SK-N-SH (cell line): ENCODE results near the gene ARFGAP1. TPM values are rescaled to one million over a fixed set of nuclear protein-coding genes. Genes with fewer than 3 reads are reported as not detected.

ENCODE experiments used
- CTCF ChIA-PET: fragments of 300-600, 350-600 bp; formaldehyde crosslinking; extraction: SDS; loops from one replicate; lab custom pipeline; 2021; lab: Yijun Ruan, JAX
- POLR2A ChIA-PET: fragments of 350-600 bp; sonication (Branson Sonifier 250); formaldehyde crosslinking; extraction: SDS; loops from one replicate; lab custom pipeline; 2020; ENCODE audit warnings: antibody characterized with exemption, inconsistent platforms; lab: Yijun Ruan, JAX
- DNase-seq: peaks from one replicate; pipeline ENCODE4 v3.0.0; 2012
- H2AFZ ChIP-seq: fragments of 200-600 bp; sonication (generic); 2 replicates; pipeline ENCODE4 v1.8.1; 2016; ENCODE audit warnings: antibody characterized with exemption, mild to moderate bottlenecking, low read depth
- H3F3A ChIP-seq: fragments of 200-600 bp; sonication (generic); replicated peaks from 2 replicates; pipeline ENCODE3; 2016; ENCODE audit warnings: antibody characterized with exemption, mild to moderate bottlenecking; ENCODE audit not compliant: insufficient read depth
- H3K27ac ChIP-seq, 2 experiments: fragments of 200-500 bp in 1 of 2; fragments of 200-600 bp in 1 of 2; sonication (Bioruptor generic) in 1 of 2; sonication (generic), shearing (Covaris generic) in 1 of 2; 2 replicates each; pipeline versions ENCODE4 v1.5.1 to v1.6.1; 2014 to 2016; ENCODE audit warnings: low read depth in 2 of 2, inconsistent platforms in 1 of 2, low read length in 1 of 2, mild to moderate bottlenecking in 1 of 2, mixed read lengths in 1 of 2
- H3K27me3 ChIP-seq: fragments of 200-600 bp; sonication (generic), shearing (Covaris generic); 2 replicates; pipeline ENCODE4 v1.6.1; 2016; ENCODE audit warnings: mixed run types; ENCODE audit not compliant: insufficient read depth
- H3K36me3 ChIP-seq, 2 experiments: fragments of 200-500 bp in 1 of 2; fragments of 200-600 bp in 1 of 2; sonication (Bioruptor generic) in 1 of 2; sonication (generic) in 1 of 2; replicated peaks in 1 of 2; 2 replicates each; pipeline versions ENCODE3 to v1.5.1; 2014 to 2016; ENCODE audit warnings: low read length in 1 of 2, mild to moderate bottlenecking in 1 of 2; ENCODE audit not compliant: insufficient read depth in 2 of 2, control insufficient read depth in 1 of 2
- H3K4me1 ChIP-seq, 2 experiments: fragments of 200-500 bp in 1 of 2; fragments of 200-600 bp in 1 of 2; sonication (Bioruptor generic) in 1 of 2; sonication (generic), shearing (Covaris generic) in 1 of 2; 2 replicates each; pipeline versions ENCODE4 v1.5.1 to v1.6.1; 2014 to 2016; ENCODE audit warnings: low read depth in 1 of 2, low read length in 1 of 2, mixed run types in 1 of 2; ENCODE audit not compliant: insufficient read depth in 2 of 2, control insufficient read depth in 1 of 2
- H3K4me2 ChIP-seq: fragments of 200-600 bp; sonication (generic), shearing (Covaris generic); 2 replicates; pipeline ENCODE4 v1.6.1; 2017; ENCODE audit warnings: mixed run types
- H3K4me3 ChIP-seq, 2 experiments: fragments of 200-500 bp in 1 of 2; fragments of 200-600 bp in 1 of 2; sonication (Bioruptor generic) in 1 of 2; sonication (generic), shearing (Covaris generic) in 1 of 2; 2 replicates each; pipeline versions ENCODE4 v1.5.1 to v1.8.1; 2014 to 2016; ENCODE audit warnings: low read depth in 2 of 2, inconsistent platforms in 1 of 2, low read length in 1 of 2, mild to moderate bottlenecking in 1 of 2, mixed read lengths in 1 of 2, moderate library complexity in 1 of 2
- H3K79me2 ChIP-seq: fragments of 200-600 bp; sonication (generic); 2 replicates; pipeline ENCODE4 v1.8.1; 2017; ENCODE audit warnings: mild to moderate bottlenecking; ENCODE audit not compliant: insufficient read depth
- H3K9ac ChIP-seq: fragments of 200-600 bp; sonication (generic); 2 replicates; pipeline ENCODE4 v1.6.1; 2017; ENCODE audit warnings: mixed run types
- H3K9me2 ChIP-seq: fragments of 200-600 bp; sonication (generic); 2 replicates; pipeline ENCODE4 v1.6.1; 2017; ENCODE audit warnings: mixed run types
- H3K9me3 ChIP-seq: fragments of 200-600 bp; sonication (generic); 2 replicates; pipeline ENCODE4 v1.6.1; 2017; ENCODE audit warnings: mixed run types, mild to moderate bottlenecking, moderate library complexity
- H4K20me1 ChIP-seq: fragments of 200-600 bp; sonication (generic); 2 replicates; pipeline ENCODE4 v1.6.1; 2017; ENCODE audit warnings: mild to moderate bottlenecking, mixed run types; ENCODE audit not compliant: insufficient read depth
- CHD2 ChIP-seq: fragments of 150-350 bp; IDR thresholded peaks from 2 replicates; pipeline ENCODE4 v1.6.1; 2018; ENCODE audit warnings: low read length; ENCODE audit not compliant: partially characterized antibody
- EP300 ChIP-seq, 2 experiments: IDR thresholded peaks; 2 replicates each; pipeline versions ENCODE4 v1.4.0 to v1.6.1; 2012; ENCODE audit warnings: borderline replicate concordance in 1 of 2, low read depth in 1 of 2, low read length in 1 of 2
- FOSL2 ChIP-seq: IDR thresholded peaks from 2 replicates; pipeline ENCODE4 v1.4.0; 2012; ENCODE audit warnings: low read depth, mild to moderate bottlenecking, moderate library complexity, borderline replicate concordance
- FOXJ3 ChIP-seq: sonication (generic); formaldehyde crosslinking; IDR thresholded peaks from 2 replicates; pipeline ENCODE4 v1.5.1; 2020; ENCODE audit warnings: mild to moderate bottlenecking, missing genetic modification reagents
- FOXM1 ChIP-seq: IDR thresholded peaks from 2 replicates; pipeline ENCODE4 v1.4.0; 2012; ENCODE audit warnings: low read depth, mild to moderate bottlenecking
- GABPA ChIP-seq: IDR thresholded peaks from 2 replicates; pipeline ENCODE4 v1.4.0; 2012; ENCODE audit warnings: low read depth, mild to moderate bottlenecking
- JUND ChIP-seq: IDR thresholded peaks from 2 replicates; pipeline ENCODE4 v1.4.0; 2012
- MAX ChIP-seq: IDR thresholded peaks from 2 replicates; pipeline ENCODE4 v1.4.0; 2012; ENCODE audit warnings: low read depth
- MEF2A ChIP-seq: IDR thresholded peaks from 2 replicates; pipeline ENCODE4 v1.4.0; 2012; ENCODE audit warnings: low read depth, borderline replicate concordance
- NFIC ChIP-seq: IDR thresholded peaks from 2 replicates; pipeline ENCODE4 v1.4.0; 2012; ENCODE audit warnings: borderline replicate concordance
- PBX3 ChIP-seq: IDR thresholded peaks from 2 replicates; pipeline ENCODE4; 2012
- POLR2AphosphoS5 ChIP-seq: IDR thresholded peaks from 2 replicates; pipeline ENCODE4 v1.6.1; 2012; ENCODE audit warnings: low read depth, low read length
- RCOR1 ChIP-seq: fragments of 150-350 bp; IDR thresholded peaks from 2 replicates; pipeline ENCODE4 v1.6.1; 2017; ENCODE audit warnings: antibody characterized with exemption, low read length
- RFX5 ChIP-seq: IDR thresholded peaks from 2 replicates; pipeline ENCODE4 v1.6.1; 2012; ENCODE audit warnings: mild to moderate bottlenecking, improper control_type of control experiment, low read length
- TAF1 ChIP-seq: IDR thresholded peaks from 2 replicates; pipeline ENCODE4 v1.6.1; 2012; ENCODE audit warnings: low read depth, mild to moderate bottlenecking, low read length, moderate library complexity, borderline replicate concordance
- TCF12 ChIP-seq: IDR thresholded peaks from 2 replicates; pipeline ENCODE4 v1.4.0; 2012
- USF1 ChIP-seq: IDR thresholded peaks from 2 replicates; pipeline ENCODE4 v1.4.0; 2012; ENCODE audit warnings: low read depth, borderline replicate concordance
- USF2 ChIP-seq: fragments of 150-350 bp; IDR thresholded peaks from 2 replicates; pipeline ENCODE4 v1.6.1; 2017; ENCODE audit warnings: antibody characterized with exemption, low read length, low read depth, borderline replicate concordance
- ZBTB33 ChIP-seq: IDR thresholded peaks from 2 replicates; pipeline ENCODE4 v1.4.0; 2012; ENCODE audit warnings: low read depth, borderline replicate concordance
- WGBS: methylation state at CpG from one replicate; pipeline ENCODE4 v1.1.6; 2017; ENCODE audit warnings: low lambda C conversion rate; 5-methylcytosine and 5-hydroxymethylcytosine counted together
- polyA plus RNA-seq, 3 experiments: library from polyadenylated mRNA; depleted of rRNA; stranded (reverse); fragments of >200 nt; gene quantifications; 2 replicates each; pipeline ENCODE4 v1.2.3, GENCODE V29; 2012

Gene ARFGAP1
- polyA plus RNA-seq, 1 of the 3 experiments (the other 2 are of a cell fraction): 72.7 TPM

GRCh38 chr20:63232235-63233060 is 40.2 kb upstream of the ARFGAP1 start:
- Histone ChIP-seq H3K9ac (no peak overlapping the region), H3K27ac (peak overlapping the region in 1 of 2 experiments; percentile 45; a peak in 1 of 4 replicates), H2AFZ (0 out of 2 replicates have a peak overlapping the region, but pooled peaks have one; percentile 5)
- POLR2A ChIA-PET: interaction anchor here (0.6 kb wide), 1 partner anchor 13 kb away, joined by 3 read pairs; no protein-coding TSS in a partner anchor
- no peak for TF ChIP-seq USF1
- no peak for TF ChIP-seq USF2
- no peak for TF ChIP-seq FOXJ3 (CRISPR knock-in tag)
- TF ChIP-seq CHD2: no peak
- TF ChIP-seq TCF12: no peak
- TF ChIP-seq PBX3: no peak
- TF ChIP-seq MAX: no peak
- no peak for TF ChIP-seq JUND
- no peak for TF ChIP-seq RFX5
- no peak for TF ChIP-seq FOSL2
- no peak for TF ChIP-seq GABPA
- no peak for TF ChIP-seq TAF1
- TF ChIP-seq EP300 (IDR thresholded peaks at IDR 0.05; ENCODE audit: borderline replicate concordance in 1 of 2, low read depth in 1 of 2, low read length in 1 of 2): no peak
- no peak for TF ChIP-seq POLR2AphosphoS5
- TF ChIP-seq NFIC: no peak
- TF ChIP-seq ZBTB33: no peak
- no peak for TF ChIP-seq FOXM1
- no peak for TF ChIP-seq MEF2A
- TF ChIP-seq RCOR1: no peak
- TF ChIP-seq, all 33 proteins: peak for 0
- no peaks in the 10 kb centered on the region for H3K79me2 ChIP-seq
- WGBS: 45% methylated on average over 15 of the region's 18 CpGs
- no peak overlapping the region for H3K4me3 ChIP-seq
- no peaks in the 10 kb centered on the region for H3K36me3 ChIP-seq
- no peak for DNase-seq
- 0 out of 2 replicates have a peak overlapping the region, but pooled peaks have one; percentile 11 for H3K4me2 ChIP-seq
- no peaks in the 10 kb centered on the region for H3K9me3 ChIP-seq
- H3K9me2 ChIP-seq: no peaks in the 10 kb centered on the region
- no peaks in the 10 kb centered on the region for H4K20me1 ChIP-seq
- H3K27me3 ChIP-seq: no peaks in the 10 kb centered on the region
- CTCF ChIA-PET: interaction anchor here (1.4 to 3.7 kb wide), 2 partner anchors 9 to 149 kb away, joined by 4 to 42 read pairs; no protein-coding TSS in a partner anchor
- H3F3A ChIP-seq: no peaks in the 10 kb centered on the region
- H3K4me1 ChIP-seq: peaks cover 0 to 5% of the 10 kb centered on the region in 2 experiments; a peak in 1 of 4 replicates
